ENCODE data around the gene CNOT3.

CNOT3 gene

DNA sequence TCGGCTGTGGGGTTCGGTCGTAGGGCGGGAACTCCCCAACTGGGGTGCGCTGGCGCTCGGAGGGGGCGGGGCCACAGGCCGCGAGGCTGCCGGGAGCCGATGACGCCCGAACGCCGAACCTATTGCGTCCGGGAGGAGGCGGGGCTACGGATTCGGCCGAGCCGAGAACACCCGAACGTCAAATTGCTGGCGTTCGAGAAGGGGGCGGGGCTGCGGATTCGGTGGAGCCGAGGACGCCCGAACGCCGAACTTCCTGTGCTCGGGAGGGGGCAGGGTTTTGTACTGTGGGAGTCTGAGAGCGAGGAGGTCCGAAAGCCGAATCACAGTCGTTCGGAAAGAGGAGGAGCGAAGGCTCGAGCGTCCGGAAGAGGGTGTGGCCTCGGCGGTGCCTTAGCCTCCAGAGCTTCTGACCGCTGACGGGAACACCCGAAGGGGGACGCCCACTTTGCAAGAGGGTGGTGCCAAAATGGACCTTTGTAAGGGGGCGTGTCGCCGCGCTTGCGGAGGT, 53.0 kb downstream of the CNOT3 start:
- Histone ChIP-seq H3K4me3 (ENCODE audit: low read depth, low read length) (peak overlapping the region; percentile 64), H3K4me1 (ENCODE audit: control insufficient read depth, insufficient read depth, low read length) (peaks cover 14% of the 10 kb centered on the region), H3K27ac (ENCODE audit: extremely low read depth, low read depth, low read length) (peak overlapping the region; percentile 90), H3K36me3 (ENCODE audit: control insufficient read depth in 2 of 2, insufficient read depth in 1 of 2, low read length in 2 of 2) (peaks cover 32 to 44% of the 10 kb centered on the region in 2 experiments), H3K9me3 (ENCODE audit: control insufficient read depth, insufficient read depth, low read depth, low read length) (no peaks in the 10 kb centered on the region)
- ChIA-PET CTCF (interaction anchor here (1.0 to 1.5 kb wide), 2 partner anchors 8 to 42 kb away, joined by 3 to 4 read pairs; no protein-coding TSS in a partner anchor), POLR2A (interaction anchor here (0.5 to 6.4 kb wide), 10 partner anchors 10 to 273 kb away, joined by 3 to 241 read pairs (median 16); partner anchors contain the start of genes CNOT3, LENG1, LENG9 and PRPF31)
- TF ChIP-seq ZSCAN30 (tag by site-specific recombination; IDR thresholded peaks at IDR 0.05): no peak
- TF ChIP-seq ZNF133 (tag by site-specific recombination; IDR thresholded peaks at IDR 0.05): no peak
- TF ChIP-seq SETDB1 (IDR thresholded peaks at IDR 0.05; ENCODE audit: insufficient read length, low read length): no peak
- TF ChIP-seq RBAK (tag by site-specific recombination; IDR thresholded peaks at IDR 0.05): no peak
- TF ChIP-seq ZFHX2 (tag by site-specific recombination; conservative IDR thresholded peaks at IDR 0.05): no peak
- no peak for TF ChIP-seq PRDM1 (tag by site-specific recombination; IDR thresholded peaks at IDR 0.05)
- TF ChIP-seq ZNF776 (tag by site-specific recombination; IDR thresholded peaks at IDR 0.05; ENCODE audit: borderline replicate concordance): no peak
- TF ChIP-seq, protein P1, sequence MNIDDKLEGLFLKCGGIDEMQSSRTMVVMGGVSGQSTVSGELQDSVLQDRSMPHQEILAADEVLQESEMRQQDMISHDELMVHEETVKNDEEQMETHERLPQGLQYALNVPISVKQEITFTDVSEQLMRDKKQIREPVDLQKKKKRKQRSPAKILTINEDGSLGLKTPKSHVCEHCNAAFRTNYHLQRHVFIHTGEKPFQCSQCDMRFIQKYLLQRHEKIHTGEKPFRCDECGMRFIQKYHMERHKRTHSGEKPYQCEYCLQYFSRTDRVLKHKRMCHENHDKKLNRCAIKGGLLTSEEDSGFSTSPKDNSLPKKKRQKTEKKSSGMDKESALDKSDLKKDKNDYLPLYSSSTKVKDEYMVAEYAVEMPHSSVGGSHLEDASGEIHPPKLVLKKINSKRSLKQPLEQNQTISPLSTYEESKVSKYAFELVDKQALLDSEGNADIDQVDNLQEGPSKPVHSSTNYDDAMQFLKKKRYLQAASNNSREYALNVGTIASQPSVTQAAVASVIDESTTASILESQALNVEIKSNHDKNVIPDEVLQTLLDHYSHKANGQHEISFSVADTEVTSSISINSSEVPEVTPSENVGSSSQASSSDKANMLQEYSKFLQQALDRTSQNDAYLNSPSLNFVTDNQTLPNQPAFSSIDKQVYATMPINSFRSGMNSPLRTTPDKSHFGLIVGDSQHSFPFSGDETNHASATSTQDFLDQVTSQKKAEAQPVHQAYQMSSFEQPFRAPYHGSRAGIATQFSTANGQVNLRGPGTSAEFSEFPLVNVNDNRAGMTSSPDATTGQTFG (tag by site-specific recombination; IDR thresholded peaks at IDR 0.05; ENCODE audit: borderline replicate concordance): no peak
- no peak for TF ChIP-seq ZSCAN16 (tag by site-specific recombination; IDR thresholded peaks at IDR 0.05)
- TF ChIP-seq ZNF121 (tag by site-specific recombination; IDR thresholded peaks at IDR 0.05): no peak
- TF ChIP-seq ZNF561 (tag by site-specific recombination; IDR thresholded peaks at IDR 0.05; ENCODE audit: borderline replicate concordance): no peak
- no peak for TF ChIP-seq GLI2 (tag by site-specific recombination; IDR thresholded peaks at IDR 0.05; ENCODE audit: borderline replicate concordance, low read depth)
- TF ChIP-seq KLF7 (tag by site-specific recombination; IDR thresholded peaks at IDR 0.05; ENCODE audit: borderline replicate concordance): no peak
- TF ChIP-seq ZNF664 (tag by site-specific recombination; IDR thresholded peaks at IDR 0.05): no peak
- TF ChIP-seq, protein P2, sequence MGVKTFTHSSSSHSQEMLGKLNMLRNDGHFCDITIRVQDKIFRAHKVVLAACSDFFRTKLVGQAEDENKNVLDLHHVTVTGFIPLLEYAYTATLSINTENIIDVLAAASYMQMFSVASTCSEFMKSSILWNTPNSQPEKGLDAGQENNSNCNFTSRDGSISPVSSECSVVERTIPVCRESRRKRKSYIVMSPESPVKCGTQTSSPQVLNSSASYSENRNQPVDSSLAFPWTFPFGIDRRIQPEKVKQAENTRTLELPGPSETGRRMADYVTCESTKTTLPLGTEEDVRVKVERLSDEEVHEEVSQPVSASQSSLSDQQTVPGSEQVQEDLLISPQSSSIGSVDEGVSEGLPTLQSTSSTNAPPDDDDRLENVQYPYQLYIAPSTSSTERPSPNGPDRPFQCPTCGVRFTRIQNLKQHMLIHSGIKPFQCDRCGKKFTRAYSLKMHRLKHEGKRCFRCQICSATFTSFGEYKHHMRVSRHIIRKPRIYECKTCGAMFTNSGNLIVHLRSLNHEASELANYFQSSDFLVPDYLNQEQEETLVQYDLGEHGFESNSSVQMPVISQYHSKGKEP (tag by site-specific recombination; IDR thresholded peaks at IDR 0.05): no peak
- no peak for TF ChIP-seq TRIM28 (IDR thresholded peaks at IDR 0.05; ENCODE audit: borderline replicate concordance, low read length)
- TF ChIP-seq KLF9 (tag by site-specific recombination; IDR thresholded peaks at IDR 0.05; ENCODE audit: low read depth): no peak
- no peak for TF ChIP-seq ZNF501 (tag by site-specific recombination; IDR thresholded peaks at IDR 0.05)
- TF ChIP-seq ZBTB21 (tag by site-specific recombination; IDR thresholded peaks at IDR 0.05): peak; percentile 53; the same call in 1 of the 2 replicates
- TF ChIP-seq HOXC10 (CRISPR knock-in tag; IDR thresholded peaks at IDR 0.05): no peak
- TF ChIP-seq, protein P3, sequence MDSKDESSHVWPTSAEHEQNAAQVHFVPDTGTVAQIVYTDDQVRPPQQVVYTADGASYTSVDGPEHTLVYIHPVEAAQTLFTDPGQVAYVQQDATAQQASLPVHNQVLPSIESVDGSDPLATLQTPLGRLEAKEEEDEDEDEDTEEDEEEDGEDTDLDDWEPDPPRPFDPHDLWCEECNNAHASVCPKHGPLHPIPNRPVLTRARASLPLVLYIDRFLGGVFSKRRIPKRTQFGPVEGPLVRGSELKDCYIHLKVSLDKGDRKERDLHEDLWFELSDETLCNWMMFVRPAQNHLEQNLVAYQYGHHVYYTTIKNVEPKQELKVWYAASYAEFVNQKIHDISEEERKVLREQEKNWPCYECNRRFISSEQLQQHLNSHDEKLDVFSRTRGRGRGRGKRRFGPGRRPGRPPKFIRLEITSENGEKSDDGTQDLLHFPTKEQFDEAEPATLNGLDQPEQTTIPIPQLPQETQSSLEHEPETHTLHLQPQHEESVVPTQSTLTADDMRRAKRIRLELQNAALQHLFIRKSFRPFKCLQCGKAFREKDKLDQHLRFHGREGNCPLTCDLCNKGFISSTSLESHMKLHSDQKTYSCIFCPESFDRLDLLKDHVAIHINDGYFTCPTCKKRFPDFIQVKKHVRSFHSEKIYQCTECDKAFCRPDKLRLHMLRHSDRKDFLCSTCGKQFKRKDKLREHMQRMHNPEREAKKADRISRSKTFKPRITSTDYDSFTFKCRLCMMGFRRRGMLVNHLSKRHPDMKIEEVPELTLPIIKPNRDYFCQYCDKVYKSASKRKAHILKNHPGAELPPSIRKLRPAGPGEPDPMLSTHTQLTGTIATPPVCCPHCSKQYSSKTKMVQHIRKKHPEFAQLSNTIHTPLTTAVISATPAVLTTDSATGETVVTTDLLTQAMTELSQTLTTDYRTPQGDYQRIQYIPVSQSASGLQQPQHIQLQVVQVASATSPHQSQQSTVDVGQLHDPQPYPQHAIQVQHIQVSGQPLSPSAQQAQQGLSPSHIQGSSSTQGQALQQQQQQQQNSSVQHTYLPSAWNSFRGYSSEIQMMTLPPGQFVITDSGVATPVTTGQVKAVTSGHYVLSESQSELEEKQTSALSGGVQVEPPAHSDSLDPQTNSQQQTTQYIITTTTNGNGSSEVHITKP (tag by site-specific recombination; IDR thresholded peaks at IDR 0.05): no peak
- no peak for TF ChIP-seq GFI1B (tag by site-specific recombination; IDR thresholded peaks at IDR 0.05)
- no peak for TF ChIP-seq ZNF555 (tag by site-specific recombination; conservative IDR thresholded peaks at IDR 0.05)
- TF ChIP-seq KLF10 (tag by site-specific recombination; IDR thresholded peaks at IDR 0.05): no peak
- TF ChIP-seq, protein P4, sequence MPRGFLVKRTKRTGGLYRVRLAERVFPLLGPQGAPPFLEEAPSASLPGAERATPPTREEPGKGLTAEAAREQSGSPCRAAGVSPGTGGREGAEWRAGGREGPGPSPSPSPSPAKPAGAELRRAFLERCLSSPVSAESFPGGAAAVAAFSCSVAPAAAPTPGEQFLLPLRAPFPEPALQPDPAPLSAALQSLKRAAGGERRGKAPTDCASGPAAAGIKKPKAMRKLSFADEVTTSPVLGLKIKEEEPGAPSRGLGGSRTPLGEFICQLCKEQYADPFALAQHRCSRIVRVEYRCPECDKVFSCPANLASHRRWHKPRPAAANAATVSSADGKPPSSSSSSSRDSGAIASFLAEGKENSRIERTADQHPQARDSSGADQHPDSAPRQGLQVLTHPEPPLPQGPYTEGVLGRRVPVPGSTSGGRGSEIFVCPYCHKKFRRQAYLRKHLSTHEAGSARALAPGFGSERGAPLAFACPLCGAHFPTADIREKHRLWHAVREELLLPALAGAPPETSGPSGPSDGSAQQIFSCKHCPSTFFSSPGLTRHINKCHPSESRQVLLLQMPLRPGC (tag by site-specific recombination; IDR thresholded peaks at IDR 0.05): no peak
- no peak; the same call in none of the 2 replicates for TF ChIP-seq EGR2 (tag by site-specific recombination; IDR thresholded peaks at IDR 0.05; ENCODE audit: low read depth)
- TF ChIP-seq, protein P5, sequence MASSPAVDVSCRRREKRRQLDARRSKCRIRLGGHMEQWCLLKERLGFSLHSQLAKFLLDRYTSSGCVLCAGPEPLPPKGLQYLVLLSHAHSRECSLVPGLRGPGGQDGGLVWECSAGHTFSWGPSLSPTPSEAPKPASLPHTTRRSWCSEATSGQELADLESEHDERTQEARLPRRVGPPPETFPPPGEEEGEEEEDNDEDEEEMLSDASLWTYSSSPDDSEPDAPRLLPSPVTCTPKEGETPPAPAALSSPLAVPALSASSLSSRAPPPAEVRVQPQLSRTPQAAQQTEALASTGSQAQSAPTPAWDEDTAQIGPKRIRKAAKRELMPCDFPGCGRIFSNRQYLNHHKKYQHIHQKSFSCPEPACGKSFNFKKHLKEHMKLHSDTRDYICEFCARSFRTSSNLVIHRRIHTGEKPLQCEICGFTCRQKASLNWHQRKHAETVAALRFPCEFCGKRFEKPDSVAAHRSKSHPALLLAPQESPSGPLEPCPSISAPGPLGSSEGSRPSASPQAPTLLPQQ (tag by site-specific recombination; IDR thresholded peaks at IDR 0.05): no peak
- TF ChIP-seq ZNF155 (tag by site-specific recombination; IDR thresholded peaks at IDR 0.05): no peak
- no peak for TF ChIP-seq ZNF175 (tag by site-specific recombination; IDR thresholded peaks at IDR 0.05)
